Fibroblast of skin of back (primary cell): Measurements from ENCODE around the gene SLC36A1.
A peak's percentile ranks its signal among the peaks of the same experiment; 100 is the strongest.
"Not testable (repeated sequence)": the region's sequence is repeated elsewhere in the genome, so short reads cannot be mapped to it uniquely, and the experiment has no call there.

Experiments
- DNase-seq: peaks from one replicate; pipeline ENCODE4 v3.0.0-alpha.2; 2013

The SLC36A1 gene

DNA sequence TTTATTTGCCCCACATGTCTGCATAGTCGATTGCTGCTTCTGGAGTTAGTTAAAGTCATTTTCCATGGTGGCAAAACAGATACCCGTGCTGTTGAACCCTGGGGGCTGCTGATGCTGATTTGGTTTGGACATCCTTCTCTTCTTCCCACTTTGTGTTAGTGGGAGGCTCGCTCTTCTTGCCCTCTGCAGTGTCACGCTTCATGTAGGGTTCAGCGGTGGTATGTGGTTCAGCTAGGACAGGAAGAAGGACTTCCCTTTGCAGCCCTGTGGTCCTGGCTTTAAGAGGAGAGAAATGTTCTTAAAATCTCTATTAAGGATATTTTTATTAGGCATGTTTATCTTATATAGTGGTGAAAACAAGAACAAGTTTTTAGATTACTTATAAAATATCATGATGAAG is 36.2 kb downstream of the SLC36A1 start:
- DNase-seq, result no peak

- DNase-seq, result no peak
Observed at GRCh38 chr5:151487544-151487943, 40.1 kb downstream of the SLC36A1 start.

- DNase-seq, result no peak
Observed at GRCh38 chr5:151490627-151491026, 43.2 kb downstream of the SLC36A1 start.

- DNase-seq, result no peak
Observed at GRCh38 chr5:151491062-151491461, 43.7 kb downstream of the SLC36A1 start.

GRCh38 chr5:151492729-151493128 is 45.3 kb downstream of the SLC36A1 start:
- DNase-seq, result peak; percentile 68

- no peak for DNase-seq
Observed at GRCh38 chr5:151493665-151494064, 46.3 kb downstream of the SLC36A1 start.

- DNase-seq, result no peak
Observed at GRCh38 chr5:151495320-151495719, 47.9 kb downstream of the SLC36A1 start.

- DNase-seq, result no peak
Observed at GRCh38 chr5:151496041-151496484, 48.7 kb downstream of the SLC36A1 start.

- no peak for DNase-seq
Observed at GRCh38 chr5:151497391-151498002, 50.1 kb downstream of the SLC36A1 start.

DNA sequence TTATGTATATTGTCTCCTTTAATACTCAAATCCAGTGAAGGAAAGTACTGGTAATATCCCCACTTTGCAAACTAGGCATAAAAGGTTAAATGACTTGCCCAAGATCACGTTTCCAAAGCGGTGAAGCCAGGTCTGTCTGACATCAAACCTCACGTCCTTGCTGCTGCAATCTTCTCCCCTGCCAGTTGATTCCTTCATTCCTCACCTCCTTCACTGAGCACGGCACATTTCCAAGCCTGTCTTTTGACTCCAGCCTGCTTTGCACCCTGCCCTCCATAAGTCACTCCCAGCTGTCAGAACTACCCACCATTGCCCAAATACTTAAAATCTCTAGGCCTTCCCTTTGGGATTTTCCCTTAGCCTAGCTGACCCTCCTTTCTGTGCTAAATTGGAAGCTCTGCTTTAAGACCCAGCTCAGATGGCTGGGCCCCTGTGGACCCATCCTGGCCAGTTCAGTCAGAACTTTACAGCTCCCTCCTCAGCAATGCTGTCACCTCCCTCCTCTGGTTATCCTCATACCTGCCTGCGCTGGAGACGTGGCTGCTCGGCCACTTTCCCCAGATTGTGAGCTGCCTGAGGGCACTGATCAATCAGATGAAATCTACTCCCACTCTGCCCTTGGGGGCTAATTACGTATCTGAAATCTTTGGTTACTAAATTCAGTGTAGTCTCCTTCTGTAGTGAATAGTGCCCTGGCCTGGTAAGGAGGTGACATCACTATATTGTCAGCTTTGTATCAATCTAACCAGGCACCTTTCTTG is 51.2 kb downstream of the SLC36A1 start:
- DNase-seq, result no peak

DNA sequence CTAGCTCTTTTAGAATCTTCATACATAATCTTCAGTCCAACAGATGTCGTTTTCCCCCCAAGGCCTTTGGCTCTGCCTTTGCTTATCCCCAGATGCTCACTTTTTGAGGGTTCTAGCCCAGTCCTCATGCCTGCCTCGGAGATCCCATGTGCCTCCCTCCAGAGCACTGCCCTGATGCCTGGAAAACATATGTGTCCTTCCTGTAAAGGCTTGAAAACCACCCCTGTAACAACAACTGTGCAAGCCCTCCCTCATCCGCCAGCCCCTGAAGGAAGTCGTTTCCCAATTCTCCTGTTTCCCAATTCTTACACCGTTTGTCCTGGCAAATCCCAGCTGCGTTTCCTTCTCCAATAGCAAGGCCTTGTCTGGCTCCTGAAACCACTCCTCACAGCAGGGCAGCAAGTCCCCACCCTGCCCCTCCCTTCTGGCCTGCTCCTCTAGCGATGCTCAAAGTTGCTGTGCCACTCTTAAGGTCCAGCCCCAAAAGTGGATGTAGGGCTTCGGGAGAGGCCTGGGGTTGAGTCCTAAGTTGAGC is 52.2 kb downstream of the SLC36A1 start:
- DNase-seq, result no peak

- no peak for DNase-seq
Observed at GRCh38 chr5:151504006-151504405, 56.6 kb downstream of the SLC36A1 start.

DNA sequence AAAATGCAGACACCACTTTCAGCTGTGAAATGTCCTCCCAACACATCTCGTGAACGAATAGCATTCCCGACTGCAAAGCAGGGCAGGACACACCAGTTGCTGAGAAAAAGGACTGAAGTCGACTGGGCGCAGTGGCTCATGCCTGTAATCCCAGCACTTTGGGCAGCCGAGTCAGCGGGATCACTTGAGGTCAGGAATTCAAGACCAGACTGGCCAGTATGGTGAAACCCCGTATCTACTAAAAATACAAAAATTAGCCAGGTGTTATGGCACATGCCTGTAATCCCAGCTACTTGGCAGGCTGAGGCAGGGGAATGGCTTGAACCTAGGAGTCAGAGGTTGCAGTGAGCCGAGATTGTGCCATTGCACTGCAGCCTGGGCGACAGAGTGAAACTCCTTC is 60.9 kb downstream of the SLC36A1 start:
- not testable (repeated sequence) for DNase-seq

GRCh38 chr5:151509231-151509630 is 61.8 kb downstream of the SLC36A1 start:
- no peak for DNase-seq

- DNase-seq, result no peak
Observed at GRCh38 chr5:151509836-151510235, 62.4 kb downstream of the SLC36A1 start.

DNA sequence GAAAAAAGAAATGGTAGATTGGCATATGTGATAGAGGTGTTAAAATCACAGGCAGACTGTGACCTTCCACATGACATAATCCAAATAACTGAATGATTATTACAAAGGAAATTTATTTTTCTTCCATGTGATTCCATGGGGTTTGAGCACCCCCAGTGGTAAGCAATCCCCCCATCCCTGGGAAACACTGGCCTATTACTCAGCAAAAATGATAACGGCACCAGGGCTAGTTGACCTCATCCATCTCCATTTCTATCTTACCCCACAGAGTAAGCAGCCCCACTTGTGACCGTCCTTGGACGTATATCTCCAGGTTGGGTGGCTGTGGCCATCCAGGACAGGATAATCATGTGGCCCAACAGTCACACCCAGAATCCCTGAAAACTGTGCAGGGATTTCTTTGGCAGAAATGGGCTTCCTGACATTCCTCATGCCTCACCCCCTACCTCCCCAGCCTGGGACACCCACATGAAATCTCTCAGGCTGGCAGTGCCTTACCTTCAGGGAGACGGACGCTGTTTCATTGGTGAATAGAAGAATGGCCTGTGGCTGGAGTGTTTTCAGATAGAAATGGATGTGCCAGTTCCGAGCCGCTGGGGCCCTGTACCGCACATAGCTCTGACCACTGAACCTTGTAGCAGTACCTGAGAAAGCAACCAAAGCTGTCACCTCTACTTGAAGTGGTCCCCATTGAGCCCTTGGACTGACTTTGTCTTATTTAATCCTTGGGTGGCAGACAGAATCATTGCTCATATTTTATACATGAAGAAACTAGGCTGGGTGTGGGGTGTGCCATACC is 69.9 kb downstream of the SLC36A1 start:
- no peak for DNase-seq

DNA sequence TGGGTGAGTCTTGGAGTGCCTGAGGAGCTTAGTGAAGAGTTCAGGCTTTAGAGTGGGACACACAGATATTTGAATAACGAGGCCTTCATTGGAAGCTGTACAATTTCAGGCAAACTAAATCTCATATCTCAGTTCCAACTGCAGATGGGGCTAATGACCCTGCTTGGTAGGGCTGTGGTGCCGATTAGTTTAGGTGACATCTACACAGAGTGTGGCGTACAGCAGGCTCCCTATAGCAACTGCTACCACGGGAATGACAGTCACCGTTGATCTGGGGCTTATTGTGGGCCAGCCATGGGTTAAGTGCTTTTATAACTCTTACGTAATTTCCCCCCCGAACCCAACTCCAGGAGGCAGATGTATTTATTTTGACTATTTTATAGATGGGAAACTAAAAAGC is 72.9 kb downstream of the SLC36A1 start:
- DNase-seq, result no peak

DNA sequence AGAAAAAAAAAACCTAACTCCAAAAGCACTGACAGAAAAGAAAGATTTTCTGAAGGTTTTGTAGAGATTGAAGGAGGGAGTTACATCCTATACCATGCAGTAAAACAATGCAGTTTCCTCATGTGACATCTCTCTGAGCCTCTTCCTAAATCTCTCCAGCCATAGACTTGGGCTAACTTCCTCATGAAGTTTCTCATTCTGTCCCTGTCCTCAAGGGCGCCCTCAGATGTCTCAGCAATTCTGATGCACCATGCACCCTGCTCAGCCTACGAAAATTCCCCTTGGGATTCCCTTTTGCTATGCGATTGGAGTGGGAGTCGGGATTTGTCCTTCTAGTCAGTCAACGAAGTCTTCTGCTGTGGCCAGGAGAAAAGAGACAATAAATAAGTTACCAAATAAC is 74.8 kb downstream of the SLC36A1 start:
- DNase-seq, result no peak

GRCh38 chr5:151523335-151523734 is 75.9 kb downstream of the SLC36A1 start:
- DNase-seq, result peak; percentile 56

GRCh38 chr5:151528153-151528552 is 80.8 kb downstream of the SLC36A1 start:
- DNase-seq, result no peak

GRCh38 chr5:151528996-151529395 is 81.6 kb downstream of the SLC36A1 start:
- DNase-seq, result no peak

DNA sequence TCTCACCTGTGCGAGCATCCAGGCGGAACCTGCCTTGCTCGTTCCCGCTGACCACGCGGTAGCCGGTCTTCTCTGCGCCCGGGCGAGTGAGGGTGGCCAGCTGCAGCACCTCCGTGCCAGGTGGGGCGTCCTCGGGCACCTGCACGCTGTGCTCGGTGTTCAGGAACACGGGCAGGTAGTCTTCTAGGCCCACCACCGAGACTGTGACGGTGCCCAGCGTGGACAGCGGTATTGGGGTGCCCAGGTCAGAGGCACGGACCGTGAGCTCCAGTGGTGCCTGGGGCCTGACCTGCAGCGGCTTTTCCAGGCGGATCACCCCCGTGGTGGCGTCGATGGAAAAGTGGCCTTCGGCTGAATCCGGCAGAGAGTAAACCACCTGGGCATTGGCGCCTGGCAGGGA is 84.2 kb downstream of the SLC36A1 start:
- no peak for DNase-seq

GRCh38 chr5:151532416-151532815 is 85.0 kb downstream of the SLC36A1 start:
- DNase-seq, result no peak
